Brain microvascular endothelial cell (primary cell): ENCODE measurements around the gene ADNP.
"Not testable (repeated sequence)": the region's sequence is repeated elsewhere in the genome, so short reads cannot be mapped to it uniquely, and the experiment has no call there.

ENCODE experiments used
- DNase-seq: peaks from one replicate; pipeline ENCODE4 v3.0.0-alpha.2; 2020
- H3K27ac ChIP-seq: fragments of 250-450 bp; sonication (Bioruptor Pico); 2 replicates; pipeline ENCODE4 v1.5.1; 2020; ENCODE audit warnings: mild to moderate bottlenecking, moderate library complexity
- H3K27me3 ChIP-seq: fragments of 250-450 bp; sonication (Bioruptor Pico); replicated peaks from 2 replicates; pipeline ENCODE4 v1.5.1; 2020; ENCODE audit warnings: mild to moderate bottlenecking
- H3K36me3 ChIP-seq: fragments of 250-450 bp; sonication (Bioruptor Pico); replicated peaks from 2 replicates; pipeline ENCODE4 v1.5.1; 2020; ENCODE audit warnings: mild to moderate bottlenecking
- H3K4me3 ChIP-seq: 2 replicates; pipeline ENCODE4 v1.5.1; 2011; ENCODE audit warnings: low read depth, mild to moderate bottlenecking, control low read depth, low read length, moderate library complexity
- CTCF ChIP-seq: IDR thresholded peaks from 2 replicates; pipeline ENCODE4 v1.5.1; 2011; ENCODE audit warnings: low read depth, mild to moderate bottlenecking, moderate library complexity, low read length, control low read depth, inconsistent platforms; ENCODE audit errors: missing control alignments
- in situ Hi-C: cut with HindIII; loops from 2 replicates; pipeline ENCODE4 v1.10.0; 2017; ENCODE audit warnings: low sequenced_read_pairs, low pct_ligation_motif_present

The ADNP gene

GRCh38 chr20:50886184-50886790, 45.0 kb downstream of the ADNP start:
- H3K27me3 ChIP-seq: no peaks in the 10 kb centered on the region
- in situ Hi-C loops: no loop called here
- no peak for TF ChIP-seq CTCF
- peaks cover 18% of the 10 kb centered on the region for H3K36me3 ChIP-seq
- no peak overlapping the region for H3K4me3 ChIP-seq
- H3K27ac ChIP-seq: no peak overlapping the region
- DNase-seq: no peak

- Histone ChIP-seq H3K27me3 (no peaks in the 10 kb centered on the region), H3K4me3 (no peak overlapping the region), H3K36me3 (peaks cover 13% of the 10 kb centered on the region), H3K27ac (no peak overlapping the region)
- in situ Hi-C loops: no loop called here
- DNase-seq: no peak
- TF ChIP-seq CTCF: no peak
Observed at GRCh38 chr20:50885781-50886180, 45.5 kb downstream of the ADNP start.

DNA sequence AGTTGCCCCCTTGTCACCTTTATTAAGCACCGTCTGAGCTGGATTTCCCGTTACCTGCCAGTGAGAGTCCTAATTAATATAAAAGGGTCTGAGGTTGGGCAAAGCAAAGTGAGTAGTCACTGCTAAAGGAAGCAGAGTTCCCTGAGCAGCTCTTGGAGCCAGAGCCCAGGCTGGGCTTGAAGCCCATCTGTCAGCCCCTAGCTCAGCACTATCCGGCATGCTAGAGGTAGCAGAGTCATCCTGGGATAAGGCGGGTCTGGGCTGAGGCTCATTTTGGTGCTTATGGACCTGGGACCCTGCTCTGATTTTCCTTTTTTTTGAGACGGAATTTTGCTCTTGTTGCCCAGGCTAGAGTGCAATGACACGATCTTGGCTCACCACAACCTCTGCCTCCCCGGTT, 46.2 kb downstream of the ADNP start:
- no peak overlapping the region for H3K27ac ChIP-seq
- in situ Hi-C loops: no loop called here
- no peak overlapping the region for H3K4me3 ChIP-seq
- TF ChIP-seq CTCF: no peak
- no peak for DNase-seq
- H3K27me3 ChIP-seq: no peaks in the 10 kb centered on the region
- H3K36me3 ChIP-seq: peaks cover 9% of the 10 kb centered on the region

GRCh38 chr20:50883856-50884255, 47.4 kb downstream of the ADNP start:
- Histone ChIP-seq H3K27ac (no peak overlapping the region), H3K36me3 (peaks cover under 1% of the 10 kb centered on the region), H3K4me3 (no peak overlapping the region), H3K27me3 (no peaks in the 10 kb centered on the region)
- no peak for TF ChIP-seq CTCF
- DNase-seq: no peak
- in situ Hi-C loops: no loop called here

DNA sequence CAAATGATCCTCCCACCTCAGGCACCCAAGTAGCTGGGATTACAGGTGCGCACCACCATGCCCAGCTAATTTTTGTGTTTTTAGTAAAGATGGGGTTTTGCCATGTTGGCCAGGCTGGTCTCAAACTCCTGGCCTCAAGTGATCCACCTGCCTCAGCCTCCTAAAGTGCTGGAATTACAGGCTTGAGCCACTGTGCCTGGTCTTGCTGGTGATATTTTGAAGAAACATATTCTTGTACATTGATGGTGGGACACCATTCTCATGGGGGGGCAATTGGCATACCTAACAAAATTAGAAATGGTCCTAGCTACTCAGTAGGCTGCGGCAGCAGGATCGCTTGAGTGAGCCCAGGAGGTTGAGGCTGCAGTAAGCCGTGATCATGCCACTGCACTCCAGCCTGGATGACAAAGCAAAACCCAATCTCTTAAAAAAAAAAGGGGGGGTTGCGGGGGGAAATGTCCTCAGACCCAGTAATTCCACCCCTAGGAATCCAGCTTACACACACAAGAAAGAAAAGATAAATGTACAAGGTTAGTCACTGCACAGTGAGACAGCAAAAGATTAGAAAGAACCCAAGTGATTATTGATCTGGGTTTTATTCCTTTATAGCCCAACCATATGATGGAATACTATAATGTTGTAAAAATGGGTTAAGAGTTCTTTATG, 49.3 kb downstream of the ADNP start:
- H3K27ac ChIP-seq, H3K36me3 ChIP-seq, in situ Hi-C loops, DNase-seq, H3K27me3 ChIP-seq, H3K4me3 ChIP-seq: not testable (repeated sequence)

- Histone ChIP-seq H3K36me3 (no peaks in the 10 kb centered on the region), H3K4me3 (no peak overlapping the region), H3K27me3 (no peaks in the 10 kb centered on the region), H3K27ac (no peak overlapping the region)
- no peak for DNase-seq
- in situ Hi-C loops: no loop called here
- no peak for TF ChIP-seq CTCF
Observed at GRCh38 chr20:50879649-50880550, 51.3 kb downstream of the ADNP start.
